DMS79 treated with DMSO at 0.1 percent for 48 hours (cell line): ENCODE results near the gene NRL.
A peak's percentile ranks its signal among the peaks of the same experiment; 100 is the strongest.

Source experiments
- DNase-seq: peaks from one replicate; lab custom pipeline; 2025; lab: John Stamatoyannopoulos, UW

NRL gene

GRCh38 chr14:24080888-24081738, 33.6 kb downstream of the NRL start:
- peak; percentile 86 for DNase-seq

- no peak for DNase-seq
These were observed 34.6 kb downstream of the NRL start for GRCh38 chr14:24080142-24080530.

GRCh38 chr14:24079491-24080141, 35.1 kb downstream of the NRL start:
- peak; percentile 16 for DNase-seq

- DNase-seq, result no peak
These were observed 36.6 kb downstream of the NRL start for GRCh38 chr14:24078146-24078545.

GRCh38 chr14:24077086-24077485, 37.7 kb downstream of the NRL start:
- DNase-seq, result no peak

- no peak for DNase-seq
These were observed 38.5 kb downstream of the NRL start for GRCh38 chr14:24076302-24076601.

GRCh38 chr14:24075485-24076301, 39.1 kb downstream of the NRL start:
- no peak for DNase-seq

- no peak for DNase-seq
These were observed 39.9 kb downstream of the NRL start for GRCh38 chr14:24074625-24075484.

- peak; percentile 40 for DNase-seq
These were observed 41.6 kb downstream of the NRL start for GRCh38 chr14:24072881-24073877.

- peak; percentile 85 for DNase-seq
These were observed 42.3 kb downstream of the NRL start for GRCh38 chr14:24072436-24072835.

- no peak for DNase-seq
These were observed 42.8 kb downstream of the NRL start for GRCh38 chr14:24071836-24072430.

- DNase-seq, result no peak
These were observed 43.5 kb downstream of the NRL start, which contains the start of gene CPNE6 for GRCh38 chr14:24071144-24071697. Gene CPNE6 (plus strand): TSS chr14:24071562. CDS start chr14:24072937, 1,375 bp downstream.

- peak; percentile 44 for DNase-seq
These were observed 44.2 kb downstream of the NRL start for GRCh38 chr14:24070285-24071143.

- DNase-seq, result no peak
These were observed 45.4 kb downstream of the NRL start for GRCh38 chr14:24069411-24069735.

GRCh38 chr14:24068711-24069410, 45.9 kb downstream of the NRL start:
- no peak for DNase-seq

GRCh38 chr14:24067133-24068082, 47.3 kb downstream of the NRL start:
- no peak for DNase-seq

GRCh38 chr14:24066496-24067132, 48.1 kb downstream of the NRL start:
- DNase-seq, result no peak
